Upper lobe of left lung (tissue), 4 donors: ENCODE results near the gene BEST4.
"Not testable (repeated sequence)": the region's sequence is repeated elsewhere in the genome, so short reads cannot be mapped to it uniquely, and the experiment has no call there.

Source experiments
- CTCF ChIP-seq, 6 experiments: fragments of 450-650 bp in 4 of 6; fragments of 200-600 bp in 2 of 6; sonication (generic) in 2 of 6; IDR thresholded peaks; one replicate each; pipeline ENCODE4 v1.5.1; 2016 to 2019; ENCODE audit warnings: antibody characterized with exemption in 6 of 6
- EP300 ChIP-seq, 4 donors: sonication (generic); formaldehyde crosslinking; IDR thresholded peaks; one replicate each; pipeline ENCODE4 v1.5.1; 2017; ENCODE audit warnings: antibody characterized with exemption in 4 of 4, control low read depth in 2 of 4
- POLR2A ChIP-seq, 4 donors: fragments of 450-650 bp; IDR thresholded peaks; one replicate each; pipeline ENCODE4 v1.5.1; 2016 to 2017; ENCODE audit warnings: antibody characterized with exemption in 4 of 4, mild to moderate bottlenecking in 2 of 4
- POLR2AphosphoS5 ChIP-seq, 2 donors: sonication (generic); formaldehyde crosslinking; IDR thresholded peaks; one replicate each; pipeline ENCODE4 v1.5.1; 2017; ENCODE audit warnings: antibody characterized with exemption in 2 of 2

GRCh38 chr1:44810762-44811105 is 22.8 kb upstream of the BEST4 start:
- TF ChIP-seq CTCF, EP300, POLR2A, POLR2AphosphoS5 (IDR thresholded peaks at IDR 0.05): not testable (repeated sequence)
